ENCODE results near the gene CDV3.
A peak's percentile ranks its signal among the peaks of the same experiment; 100 is the strongest.

The CDV3 gene

GRCh38 chr3:133591271-133591742 is 17.8 kb downstream of the CDV3 start:
- CTCF ChIA-PET = interaction anchor here (0.6 kb wide), 1 partner anchor 54 kb away, joined by 3 read pairs; no protein-coding TSS in a partner anchor

GRCh38 chr3:133592843-133593242 is 19.4 kb downstream of the CDV3 start:
- Histone ChIP-seq H3K4me3 (ENCODE audit: low read depth, low read length) (no peak overlapping the region), H3K27ac (ENCODE audit: extremely low read depth, low read depth, low read length) (no peak overlapping the region), H3K36me3 (ENCODE audit: control insufficient read depth in 2 of 2, insufficient read depth in 1 of 2, low read length in 2 of 2) (peaks cover 0 to 19% of the 10 kb centered on the region in 2 experiments; a peak in 2 of 3 replicates), H3K4me1 (ENCODE audit: control insufficient read depth, insufficient read depth, low read length) (no peaks in the 10 kb centered on the region), H3K9me3 (ENCODE audit: control insufficient read depth, insufficient read depth, low read depth, low read length) (no peaks in the 10 kb centered on the region)
- POLR2A ChIA-PET = no interaction called here
- TF ChIP-seq MYNN (tag by site-specific recombination; IDR thresholded peaks at IDR 0.05; ENCODE audit: borderline replicate concordance) (no peak), GLI4 (tag by site-specific recombination; IDR thresholded peaks at IDR 0.05) (no peak), ZFP37 (tag by site-specific recombination; IDR thresholded peaks at IDR 0.05) (no peak), ZNF660 (tag by site-specific recombination; IDR thresholded peaks at IDR 0.05) (no peak), SCRT1 (tag by site-specific recombination; IDR thresholded peaks at IDR 0.05; ENCODE audit: borderline replicate concordance) (no peak), SCRT2 (tag by site-specific recombination; IDR thresholded peaks at IDR 0.05) (no peak), ZNF10 (tag by site-specific recombination; IDR thresholded peaks at IDR 0.05) (no peak), ZNF707 (tag by site-specific recombination; IDR thresholded peaks at IDR 0.05) (no peak)
- TF ChIP-seq, protein P1, sequence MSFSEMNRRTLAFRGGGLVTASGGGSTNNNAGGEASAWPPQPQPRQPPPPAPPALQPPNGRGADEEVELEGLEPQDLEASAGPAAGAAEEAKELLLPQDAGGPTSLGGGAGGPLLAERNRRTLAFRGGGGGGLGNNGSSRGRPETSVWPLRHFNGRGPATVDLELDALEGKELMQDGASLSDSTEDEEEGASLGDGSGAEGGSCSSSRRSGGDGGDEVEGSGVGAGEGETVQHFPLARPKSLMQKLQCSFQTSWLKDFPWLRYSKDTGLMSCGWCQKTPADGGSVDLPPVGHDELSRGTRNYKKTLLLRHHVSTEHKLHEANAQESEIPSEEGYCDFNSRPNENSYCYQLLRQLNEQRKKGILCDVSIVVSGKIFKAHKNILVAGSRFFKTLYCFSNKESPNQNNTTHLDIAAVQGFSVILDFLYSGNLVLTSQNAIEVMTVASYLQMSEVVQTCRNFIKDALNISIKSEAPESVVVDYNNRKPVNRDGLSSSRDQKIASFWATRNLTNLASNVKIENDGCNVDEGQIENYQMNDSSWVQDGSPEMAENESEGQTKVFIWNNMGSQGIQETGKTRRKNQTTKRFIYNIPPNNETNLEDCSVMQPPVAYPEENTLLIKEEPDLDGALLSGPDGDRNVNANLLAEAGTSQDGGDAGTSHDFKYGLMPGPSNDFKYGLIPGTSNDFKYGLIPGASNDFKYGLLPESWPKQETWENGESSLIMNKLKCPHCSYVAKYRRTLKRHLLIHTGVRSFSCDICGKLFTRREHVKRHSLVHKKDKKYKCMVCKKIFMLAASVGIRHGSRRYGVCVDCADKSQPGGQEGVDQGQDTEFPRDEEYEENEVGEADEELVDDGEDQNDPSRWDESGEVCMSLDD (tag by site-specific recombination; IDR thresholded peaks at IDR 0.05) = no peak
- TF ChIP-seq, protein P2, sequence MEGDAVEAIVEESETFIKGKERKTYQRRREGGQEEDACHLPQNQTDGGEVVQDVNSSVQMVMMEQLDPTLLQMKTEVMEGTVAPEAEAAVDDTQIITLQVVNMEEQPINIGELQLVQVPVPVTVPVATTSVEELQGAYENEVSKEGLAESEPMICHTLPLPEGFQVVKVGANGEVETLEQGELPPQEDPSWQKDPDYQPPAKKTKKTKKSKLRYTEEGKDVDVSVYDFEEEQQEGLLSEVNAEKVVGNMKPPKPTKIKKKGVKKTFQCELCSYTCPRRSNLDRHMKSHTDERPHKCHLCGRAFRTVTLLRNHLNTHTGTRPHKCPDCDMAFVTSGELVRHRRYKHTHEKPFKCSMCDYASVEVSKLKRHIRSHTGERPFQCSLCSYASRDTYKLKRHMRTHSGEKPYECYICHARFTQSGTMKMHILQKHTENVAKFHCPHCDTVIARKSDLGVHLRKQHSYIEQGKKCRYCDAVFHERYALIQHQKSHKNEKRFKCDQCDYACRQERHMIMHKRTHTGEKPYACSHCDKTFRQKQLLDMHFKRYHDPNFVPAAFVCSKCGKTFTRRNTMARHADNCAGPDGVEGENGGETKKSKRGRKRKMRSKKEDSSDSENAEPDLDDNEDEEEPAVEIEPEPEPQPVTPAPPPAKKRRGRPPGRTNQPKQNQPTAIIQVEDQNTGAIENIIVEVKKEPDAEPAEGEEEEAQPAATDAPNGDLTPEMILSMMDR (tag by site-specific recombination; IDR thresholded peaks at IDR 0.05) = no peak
- TF ChIP-seq, protein P3, sequence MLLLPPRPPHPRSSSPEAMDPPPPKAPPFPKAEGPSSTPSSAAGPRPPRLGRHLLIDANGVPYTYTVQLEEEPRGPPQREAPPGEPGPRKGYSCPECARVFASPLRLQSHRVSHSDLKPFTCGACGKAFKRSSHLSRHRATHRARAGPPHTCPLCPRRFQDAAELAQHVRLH (tag by site-specific recombination; IDR thresholded peaks at IDR 0.05) = no peak
- CTCF ChIA-PET = interaction anchor here (0.7 kb wide), 1 partner anchor 314 kb away, joined by 4 read pairs; no protein-coding TSS in a partner anchor

More at GRCh38 chr3:133591271-133591742, 17.8 kb downstream of the CDV3 start:
- POLR2A ChIA-PET = no interaction called here
- Histone ChIP-seq H3K36me3 (ENCODE audit: control insufficient read depth in 2 of 2, insufficient read depth in 1 of 2, low read length in 2 of 2) (peaks cover 4 to 34% of the 10 kb centered on the region in 2 experiments), H3K9me3 (ENCODE audit: control insufficient read depth, insufficient read depth, low read depth, low read length) (no peaks in the 10 kb centered on the region), H3K4me1 (ENCODE audit: control insufficient read depth, insufficient read depth, low read length) (no peaks in the 10 kb centered on the region), H3K27ac (ENCODE audit: extremely low read depth, low read depth, low read length) (no peak overlapping the region), H3K4me3 (ENCODE audit: low read depth, low read length) (no peak overlapping the region)
- peak; percentile 59; the same call in 1 of the 2 replicates for TF ChIP-seq ZNF121 (tag by site-specific recombination; IDR thresholded peaks at IDR 0.05)
- peak; percentile 38; the same call in 1 of the 2 replicates for TF ChIP-seq ZNF362 (tag by site-specific recombination; IDR thresholded peaks at IDR 0.05)
- TF ChIP-seq SP7 (tag by site-specific recombination; IDR thresholded peaks at IDR 0.05) = no peak

- no peak overlapping the region for H3K4me3 ChIP-seq (ENCODE audit: low read depth, low read length)
- no peaks in the 10 kb centered on the region for H3K4me1 ChIP-seq (ENCODE audit: control insufficient read depth, insufficient read depth, low read length)
- ChIA-PET CTCF (interaction anchor here (0.7 kb wide), 1 partner anchor 313 kb away, joined by 4 read pairs; no protein-coding TSS in a partner anchor), POLR2A (no interaction called here)
- H3K27ac ChIP-seq (ENCODE audit: extremely low read depth, low read depth, low read length) = no peak overlapping the region
- peaks cover 0 to 17% of the 10 kb centered on the region in 2 experiments; a peak in 2 of 3 replicates for H3K36me3 ChIP-seq (ENCODE audit: control insufficient read depth in 2 of 2, insufficient read depth in 1 of 2, low read length in 2 of 2)
- H3K9me3 ChIP-seq (ENCODE audit: control insufficient read depth, insufficient read depth, low read depth, low read length) = no peaks in the 10 kb centered on the region
- TF ChIP-seq ZNF426 (tag by site-specific recombination; IDR thresholded peaks at IDR 0.05) = no peak
- TF ChIP-seq ZNF114 (tag by site-specific recombination; IDR thresholded peaks at IDR 0.05) = no peak
- no peak for TF ChIP-seq GFI1B (tag by site-specific recombination; IDR thresholded peaks at IDR 0.05)
- no peak for TF ChIP-seq EGR2 (tag by site-specific recombination; IDR thresholded peaks at IDR 0.05; ENCODE audit: low read depth)
- no peak for TF ChIP-seq ZNF311 (tag by site-specific recombination; IDR thresholded peaks at IDR 0.05; ENCODE audit: borderline replicate concordance)
- no peak for TF ChIP-seq ZNF48 (tag by site-specific recombination; IDR thresholded peaks at IDR 0.05)
- TF ChIP-seq PRDM6 (tag by site-specific recombination; IDR thresholded peaks at IDR 0.05) = no peak
Observed at GRCh38 chr3:133593243-133593642, 19.8 kb downstream of the CDV3 start.

Data from HEK293 (cell line).